Smooth muscle cell (in vitro differentiated cells): ENCODE data around the gene SLC6A12. TPM values are rescaled to one million over a fixed set of nuclear protein-coding genes. Genes with fewer than 3 reads are reported as not detected.

Source experiments
- DNase-seq: peaks from one replicate; lab custom pipeline; 2025; ENCODE audit not compliant: unreplicated experiment; lab: John Stamatoyannopoulos, UW
- H2AFZ ChIP-seq: fragments of 200-600 bp; sonication (generic); 2 replicates; pipeline ENCODE4 v1.6.0; 2016; ENCODE audit warnings: antibody characterized with exemption, low read depth, mild to moderate bottlenecking
- H3F3A ChIP-seq: fragments of 200-600 bp; sonication (generic); 2 replicates; pipeline ENCODE4 v1.6.0; 2017; ENCODE audit warnings: antibody characterized with exemption, low read depth
- H3K27ac ChIP-seq: fragments of 200-600 bp; sonication (generic); 2 replicates; pipeline ENCODE4 v1.5.1; 2016; ENCODE audit warnings: low read depth, mild to moderate bottlenecking
- H3K27me3 ChIP-seq: fragments of 200-600 bp; sonication (generic); 2 replicates; pipeline ENCODE4 v1.6.1; 2016; ENCODE audit warnings: low read depth, mild to moderate bottlenecking
- H3K36me3 ChIP-seq: fragments of 200-600 bp; sonication (generic); 2 replicates; pipeline ENCODE4 v1.5.1; 2016; ENCODE audit warnings: low read depth
- H3K4me1 ChIP-seq: fragments of 200-600 bp; sonication (generic); 2 replicates; pipeline ENCODE4 v1.5.1; 2016; ENCODE audit warnings: low read depth
- H3K4me2 ChIP-seq: fragments of 200-600 bp; sonication (generic); 2 replicates; pipeline ENCODE4 v1.6.0; 2016; ENCODE audit warnings: mild to moderate bottlenecking
- H3K4me3 ChIP-seq: fragments of 200-600 bp; sonication (generic); 2 replicates; pipeline ENCODE4 v1.5.1; 2016; ENCODE audit warnings: mild to moderate bottlenecking
- H3K79me2 ChIP-seq: fragments of 200-600 bp; sonication (generic); 2 replicates; pipeline ENCODE4 v1.6.0; 2016; ENCODE audit warnings: low read depth, mild to moderate bottlenecking
- H3K9ac ChIP-seq: fragments of 200-600 bp; sonication (generic); 2 replicates; pipeline ENCODE4 v1.6.0; 2016; ENCODE audit warnings: low read depth
- H3K9me3 ChIP-seq: fragments of 200-600 bp; sonication (generic); replicated peaks from 2 replicates; pipeline ENCODE4 v1.5.1; 2016; ENCODE audit warnings: low read depth
- H4K20me1 ChIP-seq: fragments of 200-600 bp; sonication (generic); 2 replicates; pipeline ENCODE4 v1.6.0; 2016; ENCODE audit warnings: low read depth
- CTCF ChIP-seq: fragments of 200-600 bp; sonication (generic); IDR thresholded peaks from 2 replicates; pipeline ENCODE4 v1.5.1; 2017; ENCODE audit warnings: borderline replicate concordance, mild to moderate bottlenecking, antibody characterized with exemption; ENCODE audit not compliant: insufficient read depth, poor library complexity, severe bottlenecking
- WGBS: methylation state at CpG from one replicate; pipeline ENCODE4 v1.1.7; 2016; ENCODE audit warnings: low lambda C conversion rate; 5-methylcytosine and 5-hydroxymethylcytosine counted together
- polyA plus RNA-seq: library from polyadenylated mRNA; unstranded; fragments of >200 nt; fragmentation: Nextera tagmentation; extraction: Ambion mirVana; gene quantifications from 2 replicates; pipeline ENCODE4 v1.2.1, GENCODE V29; 2016
- total RNA-seq: library from RNA; depleted of rRNA; stranded (reverse); fragments of >200 nt; gene quantifications from 2 replicates; pipeline ENCODE4 v1.2.3, GENCODE V29; 2014

The SLC6A12 gene
- total and polyA plus RNA-seq, 2 experiments from 2014 or later = 0.22 TPM; not detected in 1

- Histone ChIP-seq H3K36me3 (no peaks in the 10 kb centered on the region), H3K4me1 (peaks cover 5% of the 10 kb centered on the region), H3K27me3 (peaks cover 16% of the 10 kb centered on the region), H3K4me2 (no peak overlapping the region), H3F3A (no peaks in the 10 kb centered on the region), H4K20me1 (no peaks in the 10 kb centered on the region), H3K4me3 (no peak overlapping the region), H3K9ac (no peak overlapping the region), H3K79me2 (no peaks in the 10 kb centered on the region), H3K27ac (no peak overlapping the region), H3K9me3 (no peaks in the 10 kb centered on the region), H2AFZ (no peak overlapping the region)
- no peak for TF ChIP-seq CTCF
- no peak for DNase-seq
- 85% methylated on average over 16 of the region's 16 CpGs for WGBS
These were observed 2.1 kb downstream of the SLC6A12 start for GRCh38 chr12:211639-212414.

GRCh38 chr12:211142-211465, 2.9 kb downstream of the SLC6A12 start:
- WGBS = 84% methylated on average over 3 of the region's 3 CpGs
- peaks cover 21% of the 10 kb centered on the region for H3K27me3 ChIP-seq
- H2AFZ ChIP-seq = no peak overlapping the region
- no peaks in the 10 kb centered on the region for H3K9me3 ChIP-seq
- no peaks in the 10 kb centered on the region for H3K36me3 ChIP-seq
- H3K4me2 ChIP-seq = no peak overlapping the region
- H3K9ac ChIP-seq = no peak overlapping the region
- peaks cover 5% of the 10 kb centered on the region for H3K4me1 ChIP-seq
- no peaks in the 10 kb centered on the region for H3K79me2 ChIP-seq
- H4K20me1 ChIP-seq = no peaks in the 10 kb centered on the region
- no peak overlapping the region for H3K4me3 ChIP-seq
- TF ChIP-seq CTCF = no peak
- no peak for DNase-seq
- no peak overlapping the region for H3K27ac ChIP-seq
- no peaks in the 10 kb centered on the region for H3F3A ChIP-seq

GRCh38 chr12:210277-211141, 3.4 kb downstream of the SLC6A12 start:
- H3K4me1 ChIP-seq = peaks cover 5% of the 10 kb centered on the region
- H4K20me1 ChIP-seq = no peaks in the 10 kb centered on the region
- H3K36me3 ChIP-seq = no peaks in the 10 kb centered on the region
- H3K27me3 ChIP-seq = peaks cover 23% of the 10 kb centered on the region
- H3F3A ChIP-seq = no peaks in the 10 kb centered on the region
- TF ChIP-seq CTCF = no peak
- no peak overlapping the region for H2AFZ ChIP-seq
- 85% methylated on average over 16 of the region's 16 CpGs for WGBS
- H3K9ac ChIP-seq = no peak overlapping the region
- no peaks in the 10 kb centered on the region for H3K9me3 ChIP-seq
- H3K27ac ChIP-seq = no peak overlapping the region
- no peak for DNase-seq
- H3K79me2 ChIP-seq = no peaks in the 10 kb centered on the region
- H3K4me2 ChIP-seq = no peak overlapping the region
- H3K4me3 ChIP-seq = no peak overlapping the region
